ENCODE data around the gene CCN6. TPM values are rescaled to one million over a fixed set of nuclear protein-coding genes. Genes with fewer than 3 reads are reported as not detected.

The CCN6 gene
- total RNA-seq, 2 experiments from 2014 or later, result not detected

DNA sequence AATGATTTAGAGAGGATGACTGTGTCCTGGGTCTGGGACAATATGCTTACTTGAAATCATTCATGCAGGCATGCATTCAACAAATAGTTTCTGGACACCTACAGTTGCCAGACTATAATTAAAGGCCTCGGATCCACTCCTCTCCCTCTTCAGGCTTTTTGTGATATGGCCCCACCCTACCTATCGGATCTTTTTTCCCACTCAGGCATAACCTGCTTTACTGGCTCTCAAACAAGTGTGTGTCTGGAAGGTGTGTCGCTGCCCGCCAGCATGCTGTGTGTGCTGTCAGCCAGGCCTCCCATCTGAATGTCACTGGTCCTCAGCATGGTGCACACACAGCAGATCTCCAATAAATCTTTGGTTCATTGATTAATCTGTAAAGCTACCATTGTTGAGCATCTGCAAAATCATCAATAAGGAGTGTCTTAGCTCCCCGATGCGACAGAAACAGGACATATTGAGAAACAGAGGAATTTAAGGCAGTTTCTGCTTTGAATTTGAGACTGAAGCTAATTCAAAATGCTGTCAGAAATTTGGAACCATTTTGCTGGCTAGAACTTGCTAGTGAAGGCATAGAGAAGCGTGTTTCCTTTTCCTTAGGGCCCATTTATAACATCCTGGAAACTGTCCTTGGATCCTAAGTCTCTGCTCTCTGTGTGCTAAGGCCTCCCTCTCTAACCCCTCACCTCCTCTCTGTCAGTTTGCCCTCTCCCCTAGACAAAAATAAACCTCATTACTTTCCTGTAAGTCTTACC is 23.5 kb upstream of the CCN6 start:
- H3K4me1 ChIP-seq (ENCODE audit: insufficient read depth, low read length), result peaks cover 74% of the 10 kb centered on the region
- no peak for TF ChIP-seq CTCF (IDR thresholded peaks at IDR 0.05)
- peaks cover 85% of the 10 kb centered on the region for H3K4me1 Mint-ChIP-seq (ENCODE audit: low read depth)
- ATAC-seq (ENCODE audit: poor library complexity), result no peak
- no peak overlapping the region for H3K4me3 ChIP-seq (ENCODE audit: low read length)
- ChIA-PET POLR2A (interaction anchor here (2.0 kb wide), 1 partner anchor 20 kb away, joined by 4 read pairs; no protein-coding TSS in a partner anchor), CTCF (no interaction called here)
- H3K27ac ChIP-seq (ENCODE audit: low read depth in 1 of 2, low read length in 2 of 2), result peak overlapping the region; percentile 62 to 92
- H3K36me3 ChIP-seq (ENCODE audit: insufficient read depth, low read length), result no peaks in the 10 kb centered on the region
- peaks cover 7% of the 10 kb centered on the region for H3K36me3 Mint-ChIP-seq (ENCODE audit: low read depth)
- H3K27me3 ChIP-seq (ENCODE audit: control insufficient read depth in 1 of 2, insufficient read depth in 2 of 2, low read length in 2 of 2), result no peaks in the 10 kb centered on the region
- DNase-seq, result no peak
- intact Hi-C loops (cut with DNase I, micrococcal nuclease), result no loop called here
- H3K27ac Mint-ChIP-seq, result peak overlapping the region; percentile 93
- no peaks in the 10 kb centered on the region for H3K27me3 Mint-ChIP-seq
- peak overlapping the region; percentile 21 for H3K4me3 Mint-ChIP-seq
- peaks cover 0 to 4% of the 10 kb centered on the region in 2 experiments for H3K9me3 ChIP-seq (ENCODE audit: control insufficient read depth in 1 of 2, insufficient read depth in 1 of 2, low read length in 2 of 2)
- peaks cover 2% of the 10 kb centered on the region for H3K9me3 Mint-ChIP-seq

DNA sequence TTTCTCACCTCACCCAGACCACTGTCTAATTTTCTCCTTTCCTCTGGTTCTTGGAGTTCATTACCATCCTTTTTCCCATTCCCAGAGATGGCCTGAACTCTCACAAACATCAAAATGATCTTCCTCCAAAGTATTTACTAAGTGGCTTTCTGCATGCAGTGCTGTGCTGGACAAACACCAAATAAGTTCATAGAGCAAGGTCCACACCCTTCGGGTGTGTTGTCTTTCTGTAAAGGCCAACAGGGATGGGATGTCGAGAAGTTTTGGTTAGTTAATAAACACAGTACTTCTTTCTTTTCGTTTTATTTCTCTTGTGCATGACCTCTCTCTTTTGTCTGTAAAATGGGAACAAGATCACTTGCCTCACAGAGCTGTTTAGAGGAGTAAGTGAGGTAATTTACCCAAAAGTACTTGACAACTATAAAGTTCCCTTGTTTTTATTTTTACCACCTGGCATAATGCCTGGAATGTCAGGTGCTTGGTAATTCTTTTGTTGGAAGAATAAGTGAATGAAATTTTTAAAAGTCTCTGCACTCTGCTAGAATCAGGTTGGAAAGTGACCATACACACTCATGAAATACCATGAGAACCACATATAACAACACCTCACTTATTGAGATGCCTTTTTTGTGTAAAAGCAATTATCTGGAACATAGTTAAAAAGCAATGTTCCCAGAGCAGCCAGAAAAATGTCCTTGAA is 22.8 kb upstream of the CCN6 start:
- peaks cover 2% of the 10 kb centered on the region for H3K9me3 Mint-ChIP-seq
- DNase-seq (no peak), ATAC-seq (ENCODE audit: poor library complexity) (no peak)
- Histone ChIP-seq H3K4me1 (ENCODE audit: insufficient read depth, low read length) (peaks cover 73% of the 10 kb centered on the region), H3K4me3 (ENCODE audit: low read length) (no peak overlapping the region), H3K9me3 (ENCODE audit: control insufficient read depth in 1 of 2, insufficient read depth in 1 of 2, low read length in 2 of 2) (peaks cover 0 to 4% of the 10 kb centered on the region in 2 experiments), H3K27me3 (ENCODE audit: control insufficient read depth in 1 of 2, insufficient read depth in 2 of 2, low read length in 2 of 2) (no peaks in the 10 kb centered on the region), H3K36me3 (ENCODE audit: insufficient read depth, low read length) (no peaks in the 10 kb centered on the region), H3K27ac (ENCODE audit: low read depth in 1 of 2, low read length in 2 of 2) (no peak overlapping the region)
- peak overlapping the region; percentile 93 for H3K27ac Mint-ChIP-seq
- CTCF ChIA-PET, result interaction anchor here (1.3 kb wide), 1 partner anchor 11 kb away, joined by 4 read pairs; no protein-coding TSS in a partner anchor
- peaks cover 87% of the 10 kb centered on the region for H3K4me1 Mint-ChIP-seq (ENCODE audit: low read depth)
- no peak for TF ChIP-seq CTCF (IDR thresholded peaks at IDR 0.05)
- H3K36me3 Mint-ChIP-seq (ENCODE audit: low read depth), result peaks cover 7% of the 10 kb centered on the region
- intact Hi-C loops (cut with DNase I, micrococcal nuclease), result no loop called here
- POLR2A ChIA-PET, result interaction anchor here (2.0 kb wide), 1 partner anchor 20 kb away, joined by 4 read pairs; no protein-coding TSS in a partner anchor
- peak overlapping the region; percentile 21 for H3K4me3 Mint-ChIP-seq
- no peaks in the 10 kb centered on the region for H3K27me3 Mint-ChIP-seq

GRCh38 chr6:112031960-112032359 is 21.9 kb upstream of the CCN6 start:
- peaks cover 88% of the 10 kb centered on the region for H3K4me1 Mint-ChIP-seq (ENCODE audit: low read depth)
- POLR2A ChIA-PET, result interaction anchor here (2.0 kb wide), 1 partner anchor 21 kb away, joined by 4 read pairs; no protein-coding TSS in a partner anchor

More at GRCh38 chr6:112031960-112032359, 21.9 kb upstream of the CCN6 start:
- Mint-ChIP-seq H3K27ac (peak overlapping the region; percentile 93), H3K9me3 (peaks cover 2% of the 10 kb centered on the region), H3K4me3 (no peak overlapping the region), H3K27me3 (no peaks in the 10 kb centered on the region), H3K36me3 (ENCODE audit: low read depth) (peaks cover 7% of the 10 kb centered on the region)
- DNase-seq (no peak), ATAC-seq (ENCODE audit: poor library complexity) (no peak)
- Histone ChIP-seq H3K36me3 (ENCODE audit: insufficient read depth, low read length) (no peaks in the 10 kb centered on the region), H3K9me3 (ENCODE audit: control insufficient read depth in 1 of 2, insufficient read depth in 1 of 2, low read length in 2 of 2) (peaks cover 0 to 4% of the 10 kb centered on the region in 2 experiments), H3K27ac (ENCODE audit: low read depth in 1 of 2, low read length in 2 of 2) (no peak overlapping the region), H3K27me3 (ENCODE audit: control insufficient read depth in 1 of 2, insufficient read depth in 2 of 2, low read length in 2 of 2) (no peaks in the 10 kb centered on the region), H3K4me3 (ENCODE audit: low read length) (no peak overlapping the region), H3K4me1 (ENCODE audit: insufficient read depth, low read length) (peaks cover 66% of the 10 kb centered on the region)
- no peak for TF ChIP-seq CTCF (IDR thresholded peaks at IDR 0.05)
- CTCF ChIA-PET, result interaction anchor here (1.3 to 2.9 kb wide), 2 partner anchors 11 to 22 kb away, joined by 4 to 7 read pairs; no protein-coding TSS in a partner anchor
- intact Hi-C loops (cut with DNase I, micrococcal nuclease), result no loop called here
